Measurements from ENCODE around the gene MORF4L2. TPM values are rescaled to one million over a fixed set of nuclear protein-coding genes. Genes with fewer than 3 reads are reported as not detected.
A peak's percentile ranks its signal among the peaks of the same experiment; 100 is the strongest.

Gene MORF4L2
- total RNA-seq, 1 donor from 2014 or later, result 1,394 TPM

- TF ChIP-seq EZH2phosphoT487 (IDR thresholded peaks at IDR 0.05) (no peak), CTCF (IDR thresholded peaks at IDR 0.05) (no peak), EZH2 (IDR thresholded peaks at IDR 0.05) (no peak)
These were observed 44.4 kb upstream of the MORF4L2 start for GRCh38 chrX:103730796-103731493.

GRCh38 chrX:103730147-103730795, 43.8 kb upstream of the MORF4L2 start:
- no peaks in the 10 kb centered on the region for H3K9me3 ChIP-seq (ENCODE audit: low read depth)
- Mint-ChIP-seq H3K36me3 (no peaks in the 10 kb centered on the region), H3K27ac (peak overlapping the region; percentile 36), H3K27me3 (ENCODE audit: insufficient read depth, low read depth) (peaks cover 14% of the 10 kb centered on the region), H3K9me3 (no peaks in the 10 kb centered on the region), H3K4me3 (no peak overlapping the region), H3K4me1 (peaks cover 48% of the 10 kb centered on the region)
- H3K79me2 ChIP-seq (ENCODE audit: low read depth), result no peaks in the 10 kb centered on the region
- TF ChIP-seq EZH2 (IDR thresholded peaks at IDR 0.05) (no peak), EZH2phosphoT487 (IDR thresholded peaks at IDR 0.05) (no peak), CTCF (IDR thresholded peaks at IDR 0.05) (no peak)
- peaks cover 27% of the 10 kb centered on the region for H3F3A ChIP-seq (ENCODE audit: low read depth)
- H3K27ac ChIP-seq, result no peak overlapping the region
- no peaks in the 10 kb centered on the region for H3K36me3 ChIP-seq
- no peak overlapping the region for H3K9ac ChIP-seq
- DNase-seq (ENCODE audit: low spot score), result no peak
- H3K4me3 ChIP-seq, result no peak overlapping the region
- no peaks in the 10 kb centered on the region for H3K27me3 ChIP-seq
- H3K4me1 ChIP-seq, result peaks cover 62% of the 10 kb centered on the region
- no peaks in the 10 kb centered on the region for H4K20me1 ChIP-seq (ENCODE audit: low read depth)
- no peak overlapping the region for H2AFZ ChIP-seq (replicated peaks)
- peak overlapping the region; percentile 45 for H3K4me2 ChIP-seq

More at GRCh38 chrX:103730796-103731493, 44.4 kb upstream of the MORF4L2 start:
- H3K36me3 Mint-ChIP-seq, result no peaks in the 10 kb centered on the region
- Histone ChIP-seq H3K9ac (no peak overlapping the region), H3K9me3 (ENCODE audit: low read depth) (no peaks in the 10 kb centered on the region), H3K36me3 (no peaks in the 10 kb centered on the region), H2AFZ (replicated peaks) (no peak overlapping the region), H3K4me1 (peaks cover 62% of the 10 kb centered on the region), H3F3A (ENCODE audit: low read depth) (peaks cover 27% of the 10 kb centered on the region), H4K20me1 (ENCODE audit: low read depth) (no peaks in the 10 kb centered on the region), H3K27ac (no peak overlapping the region), H3K4me3 (no peak overlapping the region), H3K79me2 (ENCODE audit: low read depth) (no peaks in the 10 kb centered on the region), H3K27me3 (no peaks in the 10 kb centered on the region), H3K4me2 (peak overlapping the region; percentile 45)
- no peaks in the 10 kb centered on the region for H3K9me3 Mint-ChIP-seq
- H3K27me3 Mint-ChIP-seq (ENCODE audit: insufficient read depth, low read depth), result peaks cover 11% of the 10 kb centered on the region
- H3K4me1 Mint-ChIP-seq, result peaks cover 48% of the 10 kb centered on the region
- H3K27ac Mint-ChIP-seq, result no peak overlapping the region
- no peak for DNase-seq (ENCODE audit: low spot score)
- H3K4me3 Mint-ChIP-seq, result no peak overlapping the region

GRCh38 chrX:103729015-103729414, 42.5 kb upstream of the MORF4L2 start:
- Histone ChIP-seq H3K9me3 (ENCODE audit: low read depth) (no peaks in the 10 kb centered on the region), H3K27ac (no peak overlapping the region), H3F3A (ENCODE audit: low read depth) (peaks cover 19% of the 10 kb centered on the region), H3K4me1 (peaks cover 52% of the 10 kb centered on the region), H3K79me2 (ENCODE audit: low read depth) (no peaks in the 10 kb centered on the region), H3K27me3 (no peaks in the 10 kb centered on the region), H4K20me1 (ENCODE audit: low read depth) (no peaks in the 10 kb centered on the region), H2AFZ (replicated peaks) (peak overlapping the region; percentile 19), H3K36me3 (no peaks in the 10 kb centered on the region), H3K4me3 (no peak overlapping the region), H3K9ac (no peak overlapping the region), H3K4me2 (peak overlapping the region; percentile 38)
- Mint-ChIP-seq H3K27me3 (ENCODE audit: insufficient read depth, low read depth) (peaks cover 14% of the 10 kb centered on the region), H3K36me3 (no peaks in the 10 kb centered on the region), H3K4me1 (peaks cover 43% of the 10 kb centered on the region), H3K9me3 (no peaks in the 10 kb centered on the region), H3K27ac (no peak overlapping the region), H3K4me3 (no peak overlapping the region)
- no peak for DNase-seq (ENCODE audit: low spot score)
- TF ChIP-seq EZH2 (IDR thresholded peaks at IDR 0.05) (no peak), EZH2phosphoT487 (IDR thresholded peaks at IDR 0.05) (no peak), CTCF (IDR thresholded peaks at IDR 0.05) (no peak)

Data from neural progenitor cell (in vitro differentiated cells).